Tibial nerve (tissue), 3 donors: ENCODE results near the gene PPM1M.

Experiments used
- CTCF ChIP-seq, 5 experiments: fragments of 200-600 bp in 3 of 5; fragments of 450-650 bp in 2 of 5; sonication (generic) in 3 of 5; IDR thresholded peaks; one replicate each; pipeline ENCODE4 v1.5.1; 2016 to 2019; ENCODE audit warnings: antibody characterized with exemption in 5 of 5, mild to moderate bottlenecking in 3 of 5, moderate library complexity in 2 of 5
- POLR2A ChIP-seq, 2 donors: fragments of 450-650 bp; IDR thresholded peaks; one replicate each; pipeline ENCODE4 v1.6.1; 2017; ENCODE audit warnings: antibody characterized with exemption in 2 of 2, mild to moderate bottlenecking in 2 of 2, moderate library complexity in 2 of 2

- TF ChIP-seq CTCF (IDR thresholded peaks at IDR 0.05), result no peak
- TF ChIP-seq POLR2A (IDR thresholded peaks at IDR 0.05), result no peak
Measured at GRCh38 chr3:52221563-52222318, 23.8 kb upstream of the PPM1M start.
